ENCODE data around the gene ARHGAP22. TPM values are rescaled to one million over a fixed set of nuclear protein-coding genes. Genes with fewer than 3 reads are reported as not detected.

ARHGAP22 gene
- total and polyA plus RNA-seq, 2 experiments from 2014 or later = 4.8 to 10.7 TPM

- Histone ChIP-seq H3K4me3 (no peak overlapping the region), H3K9me2 (ENCODE audit: insufficient read depth) (no peaks in the 10 kb centered on the region), H3K4me1 (ENCODE audit: insufficient read depth) (peaks cover 9% of the 10 kb centered on the region), H2AFZ (no peak overlapping the region), H3K27me3 (ENCODE audit: insufficient read depth) (no peaks in the 10 kb centered on the region), H3F3A (replicated peaks; ENCODE audit: low read depth) (no peaks in the 10 kb centered on the region), H3K27ac (ENCODE audit: low read depth) (no peak overlapping the region), H3K79me2 (replicated peaks; ENCODE audit: insufficient read depth) (no peaks in the 10 kb centered on the region), H3K36me3 (ENCODE audit: insufficient read depth) (no peaks in the 10 kb centered on the region), H4K20me1 (replicated peaks; ENCODE audit: insufficient read depth) (no peaks in the 10 kb centered on the region), H3K4me2 (no peak overlapping the region)
- no peak for ATAC-seq
- DNase-seq (ENCODE audit: low spot score) = no peak
- Mint-ChIP-seq H3K9me3 (peaks cover 4% of the 10 kb centered on the region; the same call in 1 of the 3 replicates), H3K36me3 (ENCODE audit: low read depth) (peaks cover 6% of the 10 kb centered on the region; the same call in 1 of the 3 replicates), H3K27me3 (ENCODE audit: insufficient read depth, low read depth, poor library complexity) (peaks cover 9% of the 10 kb centered on the region), H3K27ac (no peak overlapping the region), H3K4me3 (no peak overlapping the region), H3K4me1 (peaks cover 19% of the 10 kb centered on the region)
- no peak for TF ChIP-seq NANOG (IDR thresholded peaks at IDR 0.05; ENCODE audit: borderline replicate concordance)
- no peak for TF ChIP-seq ZNF462 (CRISPR knock-in tag; IDR thresholded peaks at IDR 0.05)
- no peak for TF ChIP-seq EZH2 (IDR thresholded peaks at IDR 0.05; ENCODE audit: low read depth, unreplicated experiment)
These were observed 127.7 kb downstream of the ARHGAP22 start for GRCh38 chr10:48477141-48477540.

GRCh38 chr10:48476279-48476982 is 128.4 kb downstream of the ARHGAP22 start:
- no peak overlapping the region for H3K4me3 Mint-ChIP-seq
- H3K27me3 Mint-ChIP-seq (ENCODE audit: insufficient read depth, low read depth, poor library complexity) = peaks cover 11% of the 10 kb centered on the region
- DNase-seq (ENCODE audit: low spot score) (no peak), ATAC-seq (no peak)
- Histone ChIP-seq H3F3A (replicated peaks; ENCODE audit: low read depth) (no peaks in the 10 kb centered on the region), H2AFZ (no peak overlapping the region), H3K79me2 (replicated peaks; ENCODE audit: insufficient read depth) (no peaks in the 10 kb centered on the region), H3K4me1 (ENCODE audit: insufficient read depth) (peaks cover 9% of the 10 kb centered on the region), H3K9me2 (ENCODE audit: insufficient read depth) (no peaks in the 10 kb centered on the region), H3K27me3 (ENCODE audit: insufficient read depth) (no peaks in the 10 kb centered on the region), H4K20me1 (replicated peaks; ENCODE audit: insufficient read depth) (no peaks in the 10 kb centered on the region), H3K4me3 (no peak overlapping the region), H3K4me2 (0 out of 2 replicates have a peak overlapping the region, but pooled peaks have one; percentile 20), H3K36me3 (ENCODE audit: insufficient read depth) (no peaks in the 10 kb centered on the region), H3K27ac (ENCODE audit: low read depth) (no peak overlapping the region)
- H3K27ac Mint-ChIP-seq = peak overlapping the region; percentile 14
- H3K4me1 Mint-ChIP-seq = peaks cover 17% of the 10 kb centered on the region
- peaks cover 7% of the 10 kb centered on the region; the same call in 2 of the 3 replicates for H3K36me3 Mint-ChIP-seq (ENCODE audit: low read depth)
- peaks cover 4% of the 10 kb centered on the region; the same call in 1 of the 3 replicates for H3K9me3 Mint-ChIP-seq
- TF ChIP-seq ZNF331 (CRISPR knock-in tag; IDR thresholded peaks at IDR 0.05; ENCODE audit: low read depth) (no peak), ETS1 (IDR thresholded peaks at IDR 0.05) (no peak), EZH2phosphoT487 (IDR thresholded peaks at IDR 0.05; ENCODE audit: unreplicated experiment) (no peak), REST (IDR thresholded peaks at IDR 0.05; ENCODE audit: unreplicated experiment) (no peak)

Data from GM23338 (cell line).